HUES6 (cell line): ENCODE results near the gene DDX47.
"Not testable (repeated sequence)": the region's sequence is repeated elsewhere in the genome, so short reads cannot be mapped to it uniquely, and the experiment has no call there.

ENCODE experiments used
- H3K27ac ChIP-seq: 2 replicates; pipeline ENCODE4 v1.7.0; 2013; ENCODE audit warnings: low read depth, mild to moderate bottlenecking, low read length, inconsistent platforms
- H3K27me3 ChIP-seq: 2 replicates; pipeline ENCODE4 v1.6.1; 2013; ENCODE audit warnings: low read length; ENCODE audit not compliant: control insufficient read depth, insufficient read depth
- H3K36me3 ChIP-seq: 2 replicates; pipeline ENCODE4 v1.6.1; 2013; ENCODE audit warnings: low read length; ENCODE audit not compliant: control insufficient read depth, insufficient read depth
- H3K4me1 ChIP-seq: 2 replicates; pipeline ENCODE4 v1.6.1; 2013; ENCODE audit warnings: low read length; ENCODE audit not compliant: control insufficient read depth, insufficient read depth
- H3K4me3 ChIP-seq: 2 replicates; pipeline ENCODE4 v1.5.1; 2013; ENCODE audit warnings: low read depth, low read length
- H3K9ac ChIP-seq: one replicate; pipeline ENCODE4 v1.6.1; 2013; ENCODE audit warnings: mild to moderate bottlenecking, low read length
- H3K9me3 ChIP-seq: 2 replicates; pipeline ENCODE4 v1.6.1; 2013; ENCODE audit warnings: low read depth, low read length; ENCODE audit not compliant: control insufficient read depth, insufficient read depth

The DDX47 gene

DNA sequence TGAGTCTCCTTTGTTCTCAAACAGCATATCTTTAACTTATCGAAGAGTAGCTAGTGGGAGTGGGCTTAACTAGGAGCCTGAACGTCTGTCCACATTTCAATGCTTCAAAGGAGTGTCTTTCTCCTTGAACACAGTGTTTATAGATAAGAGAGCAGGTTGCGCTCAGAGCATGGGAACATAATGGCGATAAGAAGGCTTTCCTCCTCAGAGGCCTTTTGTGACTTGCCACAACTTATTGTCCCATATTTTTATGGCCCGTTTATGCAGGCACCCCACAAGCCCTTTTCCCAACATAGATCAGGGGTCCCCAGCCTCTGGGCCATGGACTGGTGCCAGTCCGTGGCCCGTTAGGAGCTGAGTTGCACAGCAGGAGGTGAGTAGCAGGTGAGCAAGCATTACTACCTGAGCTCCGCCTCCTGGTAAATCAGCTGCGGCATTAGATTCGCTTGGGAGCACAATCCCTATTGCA lies 2.6 kb upstream of the DDX47 start:
- no peak overlapping the region for H3K27ac ChIP-seq
- no peak overlapping the region for H3K4me3 ChIP-seq
- no peaks in the 10 kb centered on the region for H3K9me3 ChIP-seq
- peaks cover 9% of the 10 kb centered on the region for H3K36me3 ChIP-seq
- H3K4me1 ChIP-seq = peaks cover 7% of the 10 kb centered on the region; the same call in 1 of the 2 replicates
- no peak overlapping the region for H3K9ac ChIP-seq
- no peaks in the 10 kb centered on the region for H3K27me3 ChIP-seq

GRCh38 chr12:12811343-12811742 lies 1.8 kb upstream of the DDX47 start:
- Histone ChIP-seq H3K4me1 (peaks cover 7% of the 10 kb centered on the region; the same call in 1 of the 2 replicates), H3K9me3 (no peaks in the 10 kb centered on the region), H3K27me3 (no peaks in the 10 kb centered on the region)

GRCh38 chr12:12812174-12812573 lies 972 bp upstream of the DDX47 start:
- Histone ChIP-seq H3K27me3 (no peaks in the 10 kb centered on the region), H3K4me1 (peaks cover 7% of the 10 kb centered on the region; the same call in 1 of the 2 replicates), H3K27ac (no peak overlapping the region), H3K9ac (no peak overlapping the region), H3K36me3 (peaks cover 20% of the 10 kb centered on the region), H3K4me3 (no peak overlapping the region), H3K9me3 (no peaks in the 10 kb centered on the region)

More at GRCh38 chr12:12811343-12811742, 1.8 kb upstream of the DDX47 start:
- no peak overlapping the region for H3K27ac ChIP-seq
- H3K36me3 ChIP-seq = peaks cover 17% of the 10 kb centered on the region
- no peak overlapping the region for H3K4me3 ChIP-seq
- H3K9ac ChIP-seq = no peak overlapping the region

DNA sequence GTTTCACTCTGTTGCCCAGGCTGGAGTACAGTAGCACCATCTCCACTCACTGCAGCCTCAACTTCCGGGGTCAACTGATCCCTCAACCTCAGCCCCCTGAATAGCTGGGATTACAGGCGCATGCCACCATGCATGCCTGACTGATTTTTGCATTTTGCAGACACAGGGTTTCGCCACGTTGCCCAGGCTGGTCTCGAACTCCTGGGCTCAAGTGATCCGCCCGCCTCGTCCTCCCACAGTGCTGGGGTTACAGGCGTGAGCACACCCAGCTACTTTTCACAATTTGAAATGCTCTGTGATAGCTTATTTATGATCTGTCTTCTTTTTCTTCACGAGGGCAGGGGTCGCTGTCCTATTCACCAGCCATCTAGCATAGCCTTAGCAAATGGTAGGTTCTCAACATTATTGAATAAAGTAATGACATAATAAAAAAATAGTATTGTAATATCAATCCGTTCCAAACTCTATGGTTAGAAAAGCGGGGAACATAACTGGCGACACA lies 477 bp upstream of the DDX47 start:
- Histone ChIP-seq H3K27ac (no peak overlapping the region), H3K36me3 (peaks cover 21% of the 10 kb centered on the region), H3K27me3 (no peaks in the 10 kb centered on the region), H3K9ac (no peak overlapping the region), H3K4me1 (peaks cover 7% of the 10 kb centered on the region; the same call in 1 of the 2 replicates), H3K4me3 (peak overlapping the region; percentile 92; the same call in 1 of the 2 replicates), H3K9me3 (no peaks in the 10 kb centered on the region)

DNA sequence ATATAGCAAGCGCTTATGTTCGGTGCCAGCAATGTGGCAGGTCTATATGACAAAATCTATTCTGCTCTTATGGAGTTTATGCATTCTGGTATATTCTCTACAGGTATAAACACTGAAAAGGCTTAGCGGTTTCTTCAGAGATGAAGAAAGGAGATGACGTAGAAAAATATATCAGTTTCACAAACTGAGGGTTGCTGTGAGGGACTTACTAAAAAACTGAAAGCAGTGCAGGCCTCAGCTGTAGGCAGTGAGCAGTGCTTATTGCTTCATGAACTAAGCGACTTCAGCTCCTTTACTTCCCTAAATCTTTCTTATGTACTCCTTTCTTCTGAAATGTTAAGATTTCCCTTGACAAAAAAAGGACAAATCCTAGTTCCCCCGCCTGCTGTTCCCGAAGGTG lies 4.5 kb downstream of the DDX47 start:
- Histone ChIP-seq H3K4me3 (no peak overlapping the region), H3K4me1 (peaks cover 7% of the 10 kb centered on the region; the same call in 1 of the 2 replicates), H3K27me3 (no peaks in the 10 kb centered on the region), H3K9ac (no peak overlapping the region), H3K27ac (no peak overlapping the region), H3K9me3 (no peaks in the 10 kb centered on the region), H3K36me3 (peaks cover 53% of the 10 kb centered on the region)

DNA sequence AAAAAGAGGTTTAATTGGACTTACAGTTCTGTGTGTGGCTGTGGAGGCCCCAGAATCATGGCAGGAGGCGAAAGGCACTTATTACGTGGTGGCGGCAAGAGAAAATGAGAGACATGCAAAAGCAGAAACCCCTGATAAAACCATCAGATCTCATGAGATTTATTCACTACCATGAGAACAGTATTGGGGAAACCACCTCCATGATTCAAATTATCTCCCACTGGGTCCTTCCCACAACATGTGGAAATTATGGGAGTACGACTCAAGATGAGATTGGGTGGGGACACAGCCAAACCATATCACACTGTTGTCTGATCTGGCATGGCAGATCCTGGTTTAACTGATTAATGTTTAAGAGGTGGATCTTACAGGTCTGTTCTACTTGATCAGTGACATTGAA lies 5.6 kb downstream of the DDX47 start:
- Histone ChIP-seq H3K4me1 (peaks cover 6% of the 10 kb centered on the region; the same call in 1 of the 2 replicates), H3K27ac (no peak overlapping the region), H3K27me3 (no peaks in the 10 kb centered on the region), H3K9me3 (no peaks in the 10 kb centered on the region), H3K4me3 (no peak overlapping the region), H3K9ac (no peak overlapping the region), H3K36me3 (peaks cover 64% of the 10 kb centered on the region)

- Histone ChIP-seq H3K27ac (no peak overlapping the region), H3K27me3 (no peaks in the 10 kb centered on the region), H3K9ac (no peak overlapping the region), H3K4me3 (no peak overlapping the region), H3K9me3 (no peaks in the 10 kb centered on the region), H3K36me3 (peaks cover 69% of the 10 kb centered on the region), H3K4me1 (0 out of 2 replicates have a peak, but pooled peaks cover 1% of the 10 kb centered on the region)
These were observed 6.1 kb downstream of the DDX47 start for GRCh38 chr12:12819221-12819620.

DNA sequence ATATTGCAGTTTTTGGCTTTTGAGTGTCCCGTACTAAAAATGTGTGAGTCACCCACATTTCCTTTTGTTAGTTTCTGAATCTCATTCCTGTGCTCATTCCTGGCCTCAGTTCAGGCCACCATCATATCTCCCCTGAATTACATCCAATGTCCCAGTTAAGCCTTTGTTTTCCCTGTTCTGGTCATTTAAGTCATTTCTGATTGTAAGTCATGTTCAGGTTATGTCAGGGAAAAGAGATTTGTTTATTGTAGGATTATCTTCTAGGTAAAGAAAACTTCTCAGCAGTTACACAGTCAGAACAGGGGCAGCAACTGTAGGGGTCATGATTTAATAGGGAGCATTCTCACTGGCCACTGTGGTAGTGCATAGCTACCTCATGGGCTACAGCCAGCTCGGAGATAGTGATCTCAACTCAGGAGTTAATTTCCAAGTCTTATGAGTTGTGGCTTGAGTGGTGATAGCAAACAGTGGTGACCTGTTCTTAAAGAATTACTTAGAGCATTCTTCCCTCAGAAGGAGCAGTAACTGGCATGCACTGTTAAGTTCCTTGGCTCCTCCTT lies 6.7 kb downstream of the DDX47 start:
- no peaks in the 10 kb centered on the region for H3K27me3 ChIP-seq
- H3K9ac ChIP-seq = no peak overlapping the region
- no peaks in the 10 kb centered on the region for H3K9me3 ChIP-seq
- H3K4me3 ChIP-seq = no peak overlapping the region
- no peak overlapping the region for H3K27ac ChIP-seq
- H3K4me1 ChIP-seq = no peaks in the 10 kb centered on the region
- peaks cover 74% of the 10 kb centered on the region for H3K36me3 ChIP-seq

GRCh38 chr12:12820376-12820775 lies 7.2 kb downstream of the DDX47 start:
- H3K9ac ChIP-seq, H3K4me1 ChIP-seq: not testable (repeated sequence)

GRCh38 chr12:12821975-12822374 lies 8.8 kb downstream of the DDX47 start:
- no peaks in the 10 kb centered on the region for H3K4me1 ChIP-seq
- H3K9ac ChIP-seq = no peak overlapping the region
- H3K27ac ChIP-seq = no peak overlapping the region
- peaks cover 78% of the 10 kb centered on the region for H3K36me3 ChIP-seq
- H3K4me3 ChIP-seq = no peak overlapping the region
- H3K9me3 ChIP-seq = no peaks in the 10 kb centered on the region
- no peaks in the 10 kb centered on the region for H3K27me3 ChIP-seq

More at GRCh38 chr12:12820376-12820775, 7.2 kb downstream of the DDX47 start:
- not testable (repeated sequence) for H3K4me3 ChIP-seq, H3K9me3 ChIP-seq, H3K27ac ChIP-seq, H3K27me3 ChIP-seq
- H3K36me3 ChIP-seq = peaks cover 74% of the 10 kb centered on the region

DNA sequence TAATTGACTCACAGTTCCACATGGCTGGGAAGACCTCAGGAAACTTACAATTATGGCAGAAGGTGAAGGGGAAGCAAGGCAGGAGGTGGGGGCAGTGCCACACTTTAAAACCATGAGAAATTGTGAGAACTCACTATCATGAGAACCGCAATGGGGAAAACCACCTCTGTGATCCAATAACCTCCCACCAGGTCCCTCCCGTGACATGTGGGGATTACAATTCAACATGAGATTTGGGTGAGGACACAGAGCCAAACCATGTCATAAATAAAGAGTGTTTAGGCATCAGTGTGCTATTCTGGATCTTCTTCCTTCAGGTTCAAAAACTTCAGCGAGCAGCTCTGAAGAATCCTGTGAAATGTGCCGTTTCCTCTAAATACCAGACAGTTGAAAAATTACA lies 9.7 kb downstream of the DDX47 start:
- H3K9me3 ChIP-seq = no peaks in the 10 kb centered on the region
- H3K27ac ChIP-seq = no peak overlapping the region
- H3K9ac ChIP-seq = no peak overlapping the region
- H3K4me1 ChIP-seq = no peaks in the 10 kb centered on the region
- no peak overlapping the region for H3K4me3 ChIP-seq
- H3K36me3 ChIP-seq = peaks cover 84% of the 10 kb centered on the region
- no peaks in the 10 kb centered on the region for H3K27me3 ChIP-seq
